ENCODE results near the gene NOX4.
"Not testable (repeated sequence)": the region's sequence is repeated elsewhere in the genome, so short reads cannot be mapped to it uniquely, and the experiment has no call there.

GRCh38 chr11:89359208-89359607 is 132.0 kb downstream of the NOX4 start:
- not testable (repeated sequence) for TF ChIP-seq CTCF, POLR2A (IDR thresholded peaks at IDR 0.05)

Data from esophagus squamous epithelium (tissue), 4 donors.